GM18907 (cell line): Measurements from ENCODE around the gene ADGRG6.
"Not testable (repeated sequence)": the region's sequence is repeated elsewhere in the genome, so short reads cannot be mapped to it uniquely, and the experiment has no call there.

Experiments used
- ATAC-seq: cut with Tn5 transposase; IDR thresholded peaks from one replicate; pipeline ENCODE4 v1.9.1; 2021; ENCODE audit warnings: mild to moderate bottlenecking, moderate library complexity; ENCODE audit not compliant: unreplicated experiment

The ADGRG6 gene

GRCh38 chr6:142301651-142302391 lies at the start of gene ADGRG6:
Gene ADGRG6, plus strand, starts transcription at chr6:142302007. Its CDS starts 323 bp downstream, at chr6:142302330.
- peak; percentile 84 for ATAC-seq

GRCh38 chr6:142254513-142254912 lies 47.3 kb upstream of the ADGRG6 start:
- no peak for ATAC-seq

- ATAC-seq: no peak
These were observed 46.0 kb upstream of the ADGRG6 start for GRCh38 chr6:142255785-142256184.

GRCh38 chr6:142258305-142258704 lies 43.5 kb upstream of the ADGRG6 start:
- no peak for ATAC-seq

- no peak for ATAC-seq
These were observed 43.0 kb upstream of the ADGRG6 start for GRCh38 chr6:142258757-142259156.

GRCh38 chr6:142260748-142261147 lies 41.1 kb upstream of the ADGRG6 start:
- ATAC-seq: no peak

GRCh38 chr6:142262231-142262630 lies 39.6 kb upstream of the ADGRG6 start:
- ATAC-seq: no peak

GRCh38 chr6:142265476-142265875 lies 36.3 kb upstream of the ADGRG6 start:
- no peak for ATAC-seq

- ATAC-seq: no peak
These were observed 35.7 kb upstream of the ADGRG6 start for GRCh38 chr6:142266060-142266459.

- ATAC-seq: no peak
These were observed 30.3 kb upstream of the ADGRG6 start for GRCh38 chr6:142271476-142271875.

- no peak for ATAC-seq
These were observed 27.2 kb upstream of the ADGRG6 start for GRCh38 chr6:142274656-142275055.

- no peak for ATAC-seq
These were observed 26.4 kb upstream of the ADGRG6 start for GRCh38 chr6:142275236-142276006.

- ATAC-seq: no peak
These were observed 25.6 kb upstream of the ADGRG6 start for GRCh38 chr6:142276256-142276655.

GRCh38 chr6:142279350-142280180 lies 22.2 kb upstream of the ADGRG6 start:
- ATAC-seq: no peak

- ATAC-seq: no peak
These were observed 21.5 kb upstream of the ADGRG6 start for GRCh38 chr6:142280265-142280664.

GRCh38 chr6:142280927-142281326 lies 20.9 kb upstream of the ADGRG6 start:
- ATAC-seq: no peak

GRCh38 chr6:142283138-142283537 lies 18.7 kb upstream of the ADGRG6 start:
- not testable (repeated sequence) for ATAC-seq

- no peak for ATAC-seq
These were observed 17.4 kb upstream of the ADGRG6 start for GRCh38 chr6:142284419-142284818.

GRCh38 chr6:142285235-142286087 lies 16.3 kb upstream of the ADGRG6 start:
- no peak for ATAC-seq

GRCh38 chr6:142286088-142286409 lies 15.8 kb upstream of the ADGRG6 start:
- no peak for ATAC-seq

GRCh38 chr6:142289687-142290086 lies 12.1 kb upstream of the ADGRG6 start:
- no peak for ATAC-seq
